SKM-1 treated with dmso at 0.1 percent for 144 hours (cell line): ENCODE measurements around the gene SLC35E4.
"Not testable (repeated sequence)": the region's sequence is repeated elsewhere in the genome, so short reads cannot be mapped to it uniquely, and the experiment has no call there.

Source experiments
- DNase-seq: peaks from one replicate; lab custom pipeline; 2025; ENCODE audit not compliant: unreplicated experiment; lab: John Stamatoyannopoulos, UW

Gene SLC35E4

GRCh38 chr22:30649430-30650007 lies 13.9 kb downstream of the SLC35E4 start:
- peak; percentile 64 for DNase-seq

- no peak for DNase-seq
Observed at GRCh38 chr22:30650508-30651116, 15.0 kb downstream of the SLC35E4 start.

DNA sequence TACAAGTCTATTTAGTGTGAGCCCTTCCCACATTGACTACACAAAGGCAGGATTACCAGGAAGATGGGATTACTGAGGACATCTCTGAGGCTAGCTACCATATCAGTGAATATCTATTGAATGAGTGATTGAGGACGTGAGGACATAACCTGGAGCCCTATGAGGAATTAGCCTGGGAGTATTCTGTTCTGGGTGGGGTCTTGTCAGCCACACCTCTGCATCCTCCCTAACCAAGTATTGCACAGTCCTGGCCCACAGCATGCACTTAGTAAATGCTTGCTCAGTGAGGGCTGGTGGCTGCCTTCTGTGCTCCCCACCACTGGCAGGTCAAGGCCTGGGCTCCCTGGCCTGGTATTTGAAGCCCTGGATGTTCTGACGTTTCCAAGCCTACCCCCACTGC lies 17.3 kb downstream of the SLC35E4 start:
- DNase-seq = no peak

GRCh38 chr22:30654361-30654760 lies 18.8 kb downstream of the SLC35E4 start:
- no peak for DNase-seq

DNA sequence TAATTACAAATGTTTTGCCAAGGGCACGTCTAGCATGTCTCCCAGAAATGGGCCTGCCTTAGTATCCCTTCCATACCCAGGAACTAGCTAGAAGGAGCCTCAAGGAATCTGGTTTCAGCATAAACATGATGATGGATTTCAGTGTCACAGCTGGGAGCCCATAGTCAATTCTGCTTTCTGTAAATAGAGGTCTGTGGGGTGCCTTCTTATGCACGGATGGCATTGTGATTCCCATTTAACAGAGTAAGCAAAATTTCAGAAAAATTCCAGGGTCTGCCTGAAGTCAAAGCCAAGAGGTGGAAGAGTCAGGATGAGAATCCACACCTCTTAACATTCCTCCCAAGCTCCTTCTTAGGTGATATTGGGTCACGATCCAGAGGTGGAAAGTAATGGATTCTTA lies 20.0 kb downstream of the SLC35E4 start:
- no peak for DNase-seq

DNA sequence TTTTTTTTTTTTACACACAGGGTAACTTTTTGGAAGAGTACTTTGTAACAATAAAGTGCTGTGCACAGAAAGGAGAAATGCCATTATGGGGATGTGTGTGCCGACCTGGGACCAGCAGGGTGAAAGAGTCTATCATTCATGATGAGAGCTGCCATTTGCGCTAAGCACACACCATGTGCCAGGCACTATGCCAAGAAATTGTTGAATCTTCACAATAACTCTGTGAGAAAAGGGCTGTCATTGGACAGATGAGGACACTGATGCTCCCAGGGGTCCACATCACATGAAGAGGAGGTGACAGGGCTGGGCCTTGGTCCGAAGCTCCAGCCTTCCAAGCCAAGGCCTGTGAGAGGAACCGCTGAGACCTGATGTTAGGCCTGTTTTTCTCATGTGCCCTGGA lies 26.5 kb downstream of the SLC35E4 start:
- DNase-seq = no peak

DNA sequence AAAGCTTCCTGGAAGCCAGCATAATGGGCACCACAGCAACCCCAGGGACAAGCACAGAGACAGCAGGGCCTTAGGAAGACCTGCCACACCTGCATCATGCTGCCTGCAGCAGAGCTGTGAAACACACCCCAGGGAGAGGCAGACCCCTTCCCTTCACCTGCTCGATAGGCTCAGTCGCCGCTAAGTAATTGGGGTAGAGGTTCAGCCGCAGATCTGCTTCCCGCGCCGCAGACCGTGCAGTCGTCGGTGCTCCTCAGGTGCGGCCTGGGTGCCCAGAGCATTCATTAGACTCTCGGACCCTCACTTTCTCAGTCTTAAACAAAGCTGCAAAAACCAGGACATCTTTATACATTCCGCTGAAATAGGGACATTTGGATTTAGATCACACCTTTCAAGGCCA lies 29.2 kb downstream of the SLC35E4 start:
- DNase-seq = no peak

DNA sequence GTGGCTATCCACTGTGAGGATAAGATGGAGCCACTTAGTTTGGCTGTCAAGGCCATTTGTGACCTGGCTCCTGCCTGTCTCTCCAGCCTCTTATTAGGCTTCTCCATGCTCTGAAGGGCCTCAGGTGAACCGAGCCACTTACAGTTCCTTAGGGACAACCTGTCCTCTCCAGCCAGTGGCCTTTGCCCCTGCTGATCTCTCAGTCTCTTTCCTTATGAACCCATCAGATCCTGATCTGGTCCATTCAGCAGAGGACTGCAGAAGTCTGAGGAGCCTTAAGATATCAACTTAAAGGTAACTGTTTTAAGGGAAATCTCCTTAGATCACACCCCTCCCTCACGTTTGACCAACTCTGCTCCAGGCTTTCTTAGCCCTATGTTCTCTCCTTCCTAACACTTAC lies 29.7 kb downstream of the SLC35E4 start:
- DNase-seq = no peak

DNA sequence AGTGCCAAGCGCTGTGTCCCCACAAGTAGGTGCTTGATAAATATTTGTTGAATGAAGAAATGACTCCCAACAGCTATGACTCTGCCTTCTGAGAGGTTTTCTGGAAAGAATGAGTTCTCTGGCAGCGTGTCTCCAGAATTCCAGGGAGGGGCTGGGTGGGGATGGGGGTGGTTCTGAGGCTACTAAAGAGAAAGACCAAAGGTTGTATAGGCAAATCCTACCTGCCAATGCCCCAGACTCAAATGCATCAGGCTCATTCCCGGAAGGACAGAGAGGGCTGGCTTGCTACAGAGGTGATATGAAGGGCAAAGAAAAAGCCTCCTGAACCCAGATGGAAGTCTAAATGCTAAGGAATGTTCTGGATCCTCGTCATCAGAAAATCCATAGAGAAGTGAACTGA lies 30.2 kb downstream of the SLC35E4 start:
- DNase-seq = no peak

DNA sequence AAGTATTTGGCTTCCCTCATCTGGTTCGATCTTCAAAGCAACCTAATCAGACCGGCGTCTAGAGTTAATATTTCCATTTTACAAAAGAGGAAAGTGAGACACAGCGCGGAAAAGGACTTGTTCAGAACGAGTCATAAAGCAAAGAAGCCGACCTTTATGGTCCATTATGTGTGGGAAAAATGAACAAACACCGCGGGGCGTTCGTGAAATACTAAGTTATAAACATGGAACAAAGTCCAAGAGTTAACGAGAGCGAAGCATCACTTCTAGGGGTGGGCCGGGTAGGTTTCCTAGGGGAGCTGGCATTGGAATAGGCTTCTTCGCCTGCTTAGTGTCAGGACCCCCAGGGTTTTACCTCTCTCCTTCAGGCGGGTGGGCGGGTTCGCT lies 31.5 kb downstream of the SLC35E4 start:
- no peak for DNase-seq

DNA sequence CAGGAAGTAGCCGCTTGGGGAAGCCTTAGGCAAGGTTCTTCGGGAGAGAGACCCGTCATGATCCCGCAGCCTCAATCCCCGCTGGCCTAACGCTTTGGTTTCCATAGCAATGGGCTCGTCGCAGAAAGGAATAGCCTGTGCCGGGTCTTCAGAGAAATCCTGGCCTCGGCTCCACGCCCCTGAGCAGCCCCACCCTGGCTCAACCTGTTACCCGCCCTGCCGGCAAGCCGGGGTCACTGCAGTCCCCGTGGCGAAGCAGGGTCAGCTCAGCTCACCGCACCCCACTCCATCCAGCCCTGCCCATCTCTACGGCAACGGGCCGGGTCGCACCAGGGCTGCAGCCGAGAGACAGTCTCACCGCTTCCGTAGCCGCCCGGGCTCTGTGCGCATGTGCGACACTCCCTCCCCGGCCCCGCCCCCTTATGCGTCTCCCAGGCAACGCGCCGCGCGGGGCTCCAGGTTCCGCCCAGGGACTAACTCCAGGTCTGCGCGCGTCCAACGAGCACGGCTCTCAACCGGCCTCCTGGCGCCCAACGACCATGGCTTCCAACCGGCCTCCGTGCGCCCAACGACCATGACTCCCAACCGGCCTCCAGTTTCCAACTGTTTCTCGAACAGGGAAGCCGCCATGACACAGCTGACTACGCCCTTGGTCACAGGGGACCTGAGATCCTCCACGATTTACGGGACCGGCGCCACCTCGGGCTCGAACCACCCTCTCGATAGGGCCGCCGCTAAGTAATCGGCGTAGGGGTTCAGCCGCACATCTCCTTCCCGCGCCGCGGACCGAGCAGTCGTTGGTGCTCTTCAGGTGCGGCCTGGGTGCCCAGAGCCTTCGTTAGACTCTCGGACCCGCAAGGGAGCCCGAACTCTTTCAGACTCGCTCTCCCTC lies 32.2 kb downstream of the SLC35E4 start, which contains the start of gene DUSP18:
Gene DUSP18 (minus strand): TSS at position 382 of the 892 bp plus-strand sequence. CDS start 3,872 bp downstream, outside the sequence.
- peak; percentile 85 for DNase-seq

DNA sequence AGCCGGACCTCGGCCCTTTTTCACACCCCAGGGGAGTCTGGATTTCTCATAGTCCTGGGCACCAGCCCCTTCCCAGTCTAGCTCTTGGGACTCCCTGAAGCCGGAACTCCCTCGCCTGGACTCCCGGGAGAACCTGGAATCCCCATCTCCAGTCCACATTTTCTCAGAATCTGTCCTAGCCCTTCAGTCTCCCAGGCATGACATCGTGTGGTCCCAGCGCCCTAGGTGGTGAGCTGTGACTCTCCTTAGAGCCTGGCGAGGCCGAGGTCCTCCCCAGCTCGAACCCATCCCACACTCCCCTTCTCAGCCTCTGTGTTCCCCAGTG lies 32.8 kb downstream of the SLC35E4 start:
- DNase-seq = no peak

- no peak for DNase-seq
Observed at GRCh38 chr22:30671071-30671470, 35.5 kb downstream of the SLC35E4 start.

DNA sequence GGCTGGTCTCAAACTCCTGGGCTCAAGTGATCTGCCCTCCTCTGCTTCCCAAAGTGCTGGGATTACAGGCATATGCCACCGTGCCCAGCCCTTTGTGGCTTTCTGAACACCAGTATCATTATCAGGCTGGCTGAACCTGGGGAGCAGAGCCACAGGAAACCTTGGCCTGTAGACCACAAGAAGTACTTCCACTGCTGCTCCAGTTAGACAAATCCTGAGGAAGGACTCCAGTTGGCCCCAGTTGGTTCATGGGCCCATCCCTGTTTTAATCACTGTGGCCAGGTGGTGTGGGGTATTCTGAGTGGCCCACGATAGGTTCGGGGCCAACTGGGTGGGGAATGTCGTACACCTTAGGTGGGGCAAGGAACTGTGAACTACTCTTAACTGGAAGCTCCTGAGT lies 37.6 kb downstream of the SLC35E4 start:
- DNase-seq = no peak

DNA sequence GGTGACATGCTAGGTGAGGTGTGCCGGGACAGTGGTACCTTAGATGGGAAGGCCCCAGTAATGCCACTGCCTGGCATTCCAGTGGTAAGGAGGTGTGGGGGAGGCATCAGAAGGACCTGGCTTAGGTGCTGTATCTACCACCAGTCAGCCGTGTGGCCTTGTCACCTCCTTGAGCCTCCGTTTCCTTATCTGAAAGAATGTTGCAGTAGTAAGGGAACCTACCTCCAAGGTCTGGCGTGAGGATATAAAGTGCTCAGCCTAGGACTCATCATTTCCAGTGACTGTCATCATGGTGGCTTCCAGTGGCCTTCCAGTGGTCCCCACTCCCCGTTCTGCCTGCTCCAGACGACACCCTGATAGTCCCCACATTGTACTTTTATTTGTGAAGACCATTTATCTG lies 38.9 kb downstream of the SLC35E4 start:
- DNase-seq = no peak

DNA sequence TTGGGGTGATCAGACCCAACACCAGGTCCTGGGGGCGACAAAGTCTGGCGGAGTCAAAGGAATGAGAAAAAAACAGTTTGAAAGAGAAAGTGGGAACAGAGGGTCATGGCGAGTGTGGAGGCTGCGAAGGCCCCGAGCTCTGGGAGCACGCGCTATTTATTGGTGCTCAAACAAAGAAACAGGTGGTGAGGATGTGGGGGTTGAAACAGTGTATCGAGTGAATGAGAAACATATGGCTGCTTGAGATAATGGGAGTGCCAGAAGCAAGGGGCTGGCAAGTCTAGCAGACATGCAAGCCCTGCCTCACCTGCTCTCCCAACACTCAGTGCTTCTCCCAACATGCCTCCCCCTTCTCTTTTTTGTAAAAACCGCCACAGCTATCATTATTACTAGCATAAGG lies 39.9 kb downstream of the SLC35E4 start:
- DNase-seq = no peak

- DNase-seq = not testable (repeated sequence)
Observed at GRCh38 chr22:30676565-30676964, 41.0 kb downstream of the SLC35E4 start.

GRCh38 chr22:30679895-30680690 lies 44.5 kb downstream of the SLC35E4 start:
- not testable (repeated sequence) for DNase-seq

- peak; percentile 14 for DNase-seq
Observed at GRCh38 chr22:30680991-30681770, 45.6 kb downstream of the SLC35E4 start.

DNA sequence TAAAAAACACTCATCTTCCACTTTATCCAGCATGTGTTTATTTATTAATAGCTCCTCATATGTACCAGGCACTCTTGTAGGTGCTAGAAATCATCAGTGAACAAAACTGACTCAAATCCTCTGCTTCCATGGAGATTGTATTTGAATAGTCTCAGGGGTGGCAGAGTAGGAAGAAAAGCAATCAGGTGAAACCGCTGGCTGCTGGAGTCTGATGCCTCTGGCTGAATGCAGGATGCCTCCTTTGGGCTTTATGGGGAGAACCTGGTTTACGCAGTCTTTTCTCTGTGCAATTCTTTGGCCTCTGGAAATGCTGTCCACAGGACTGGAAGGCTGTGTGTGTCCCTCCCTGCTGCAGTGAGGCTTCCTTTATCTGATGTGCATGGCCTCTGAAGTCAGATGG lies 46.2 kb downstream of the SLC35E4 start:
- no peak for DNase-seq

DNA sequence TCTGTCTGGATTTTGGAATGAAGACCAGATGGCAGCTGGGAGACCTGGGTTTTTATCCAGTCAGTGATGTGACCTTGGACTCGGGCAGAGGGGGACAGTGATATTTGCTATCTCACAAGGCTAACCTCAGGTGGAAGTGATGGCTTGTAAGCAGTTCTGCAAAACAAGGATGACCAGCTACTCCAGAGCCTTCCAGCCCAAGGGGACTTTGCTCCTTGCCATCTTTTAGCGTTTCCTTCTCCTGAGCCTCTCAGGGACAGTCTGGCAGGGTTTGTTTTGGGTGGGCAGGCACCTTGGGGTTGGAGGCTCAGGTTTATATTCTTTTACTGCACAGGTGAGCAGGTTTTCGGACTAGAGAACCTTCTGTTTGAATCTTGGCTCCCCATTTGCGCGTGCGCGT lies 49.6 kb downstream of the SLC35E4 start:
- DNase-seq = no peak
